Liver (tissue), 9 donors: ENCODE measurements around the gene AKAP7. TPM values are rescaled to one million over a fixed set of nuclear protein-coding genes. Genes with fewer than 3 reads are reported as not detected.

Source experiments
- DNase-seq: peaks from one replicate; pipeline ENCODE4 v3.0.0-alpha.2; 2017; ENCODE audit warnings: low spot score
- H3K27ac ChIP-seq, 2 donors: one replicate each; pipeline ENCODE4 v1.7.0; 2013; ENCODE audit warnings: inconsistent platforms in 2 of 2, low read length in 2 of 2, control low read depth in 1 of 2, low read depth in 1 of 2, mild to moderate bottlenecking in 1 of 2
- H3K27me3 ChIP-seq, 4 donors: one replicate each; pipeline versions ENCODE4 v1.6.1 to v1.7.0; 2013; ENCODE audit warnings: low read length in 3 of 4, inconsistent platforms in 1 of 4, mild to moderate bottlenecking in 1 of 4, moderate library complexity in 1 of 4; ENCODE audit not compliant: control insufficient read depth in 4 of 4, insufficient read depth in 4 of 4
- H3K36me3 ChIP-seq, 4 donors: one replicate each; pipeline versions ENCODE4 v1.6.1 to v1.7.0; 2013; ENCODE audit warnings: low read length in 3 of 4, mild to moderate bottlenecking in 3 of 4, low read depth in 1 of 4, moderate library complexity in 1 of 4; ENCODE audit not compliant: control insufficient read depth in 4 of 4, insufficient read depth in 3 of 4
- H3K4me1 ChIP-seq, 4 donors: one replicate each; pipeline versions ENCODE4 v1.6.1 to v1.7.0; 2013; ENCODE audit warnings: low read length in 3 of 4, mild to moderate bottlenecking in 3 of 4, moderate library complexity in 1 of 4; ENCODE audit not compliant: control insufficient read depth in 4 of 4, insufficient read depth in 4 of 4
- H3K4me3 ChIP-seq, 3 donors: one replicate each; pipeline versions ENCODE4 v1.6.1 to v1.7.0; 2013; ENCODE audit warnings: low read length in 3 of 3, control low read depth in 1 of 3, low read depth in 1 of 3, mild to moderate bottlenecking in 1 of 3
- H3K9ac ChIP-seq, 2 donors: one replicate each; pipeline ENCODE4 v1.7.0; 2013; ENCODE audit warnings: low read length in 2 of 2, mild to moderate bottlenecking in 2 of 2, moderate library complexity in 2 of 2, control low read depth in 1 of 2, low read depth in 1 of 2
- H3K9me3 ChIP-seq, 4 donors: one replicate each; pipeline versions ENCODE4 v1.6.1 to v1.7.0; 2013; ENCODE audit warnings: low read length in 3 of 4; ENCODE audit not compliant: control insufficient read depth in 4 of 4
- EGR1 ChIP-seq, 2 donors: IDR thresholded peaks; 2 replicates each; pipeline ENCODE4 v1.6.1; 2016 to 2018; ENCODE audit warnings: antibody characterized with exemption in 2 of 2, low read depth in 2 of 2
- FOXA1 ChIP-seq: IDR thresholded peaks from 2 replicates; pipeline ENCODE4 v1.6.1; 2016; ENCODE audit warnings: antibody characterized with exemption
- FOXA2 ChIP-seq: IDR thresholded peaks from 2 replicates; pipeline ENCODE4 v1.6.1; 2016; ENCODE audit warnings: antibody characterized with exemption
- GABPA ChIP-seq, 2 donors: IDR thresholded peaks in 1 of 2; conservative IDR thresholded peaks in 1 of 2; 2 replicates each; pipeline ENCODE4 v1.6.1; 2016; ENCODE audit warnings: antibody characterized with exemption in 2 of 2, mild to moderate bottlenecking in 1 of 2, moderate library complexity in 1 of 2
- HNF4A ChIP-seq, 2 donors: conservative IDR thresholded peaks; 2 replicates each; pipeline ENCODE4 v1.6.1; 2016; ENCODE audit warnings: antibody characterized with exemption in 2 of 2, mild to moderate bottlenecking in 2 of 2
- HNF4G ChIP-seq: IDR thresholded peaks from 2 replicates; pipeline ENCODE4 v1.6.1; 2016; ENCODE audit warnings: antibody characterized with exemption
- JUND ChIP-seq, 2 donors: IDR thresholded peaks; 2 replicates each; pipeline ENCODE4 v1.6.1; 2016; ENCODE audit warnings: antibody characterized with exemption in 2 of 2
- NR2F2 ChIP-seq: IDR thresholded peaks from 2 replicates; pipeline ENCODE4 v1.6.1; 2016; ENCODE audit warnings: antibody characterized with exemption
- RAD21 ChIP-seq, 2 donors: IDR thresholded peaks; 2 replicates each; pipeline ENCODE4 v1.6.1; 2016; ENCODE audit warnings: antibody characterized with exemption in 2 of 2, mild to moderate bottlenecking in 2 of 2
- RXRA ChIP-seq, 2 donors: IDR thresholded peaks; 2 replicates each; pipeline ENCODE4 v1.6.1; 2017 to 2018; ENCODE audit warnings: antibody characterized with exemption in 2 of 2, mild to moderate bottlenecking in 1 of 2
- SP1 ChIP-seq: IDR thresholded peaks from 2 replicates; pipeline ENCODE4 v1.6.1; 2018; ENCODE audit warnings: antibody characterized with exemption, mild to moderate bottlenecking
- TAF1 ChIP-seq: conservative IDR thresholded peaks from 2 replicates; pipeline ENCODE4 v1.6.1; 2016; ENCODE audit warnings: antibody characterized with exemption, mild to moderate bottlenecking
- YY1 ChIP-seq: IDR thresholded peaks from 2 replicates; pipeline ENCODE4 v1.6.1; 2016; ENCODE audit warnings: antibody characterized with exemption, mild to moderate bottlenecking
- WGBS: extraction: QIAGEN DNeasy Blood & Tissue Kit; methylation state at CpG from one replicate; pipeline ENCODE4 v1.1.7; 2013; 5-methylcytosine and 5-hydroxymethylcytosine counted together
- polyA plus RNA-seq, 2 donors: library from polyadenylated mRNA; stranded (reverse) in 1 of 2; unstranded in 1 of 2; fragments of 200-250 nt in 1 of 2; fragments of >200 nt in 1 of 2; fragmentation: Nextera tagmentation in 1 of 2; extraction: Ambion mirVana in 1 of 2; gene quantifications; one replicate each; pipeline versions ENCODE4 v1.2.1 to v1.2.3, GENCODE V29; 2013 to 2015
- total RNA-seq, 2 donors: library from RNA; depleted of rRNA; stranded (reverse); fragments of >200 nt; gene quantifications; one replicate each; pipeline ENCODE4 v1.2.3, GENCODE V29; 2014
- TF ChIP-seq, protein P1 (sequence below): IDR thresholded peaks from 2 replicates; pipeline ENCODE4 v1.6.1; 2016; ENCODE audit warnings: antibody characterized with exemption
- TF ChIP-seq, protein P2 (sequence below): fragments of 150-350 bp; IDR thresholded peaks from 2 replicates; pipeline ENCODE4 v1.5.1; 2017; ENCODE audit warnings: improper control_type of control experiment, low read depth, low read length; ENCODE audit not compliant: missing input control
- TF ChIP-seq, protein P3 (sequence below): IDR thresholded peaks from 2 replicates; pipeline ENCODE4 v1.6.1; 2016; ENCODE audit warnings: antibody characterized with exemption, mild to moderate bottlenecking
- TF ChIP-seq, protein P4 (sequence below): IDR thresholded peaks from 2 replicates; pipeline ENCODE4 v1.6.1; 2016; ENCODE audit warnings: antibody characterized with exemption
- donor health status: healthy.
- donor health status: healthy.
- donor health status: healthy.
- donor health status: healthy.
- donor health status: healthy.

Gene AKAP7
- total and polyA plus RNA-seq, 4 donors = 7.9 to 25.4 (median 17.7) TPM

DNA sequence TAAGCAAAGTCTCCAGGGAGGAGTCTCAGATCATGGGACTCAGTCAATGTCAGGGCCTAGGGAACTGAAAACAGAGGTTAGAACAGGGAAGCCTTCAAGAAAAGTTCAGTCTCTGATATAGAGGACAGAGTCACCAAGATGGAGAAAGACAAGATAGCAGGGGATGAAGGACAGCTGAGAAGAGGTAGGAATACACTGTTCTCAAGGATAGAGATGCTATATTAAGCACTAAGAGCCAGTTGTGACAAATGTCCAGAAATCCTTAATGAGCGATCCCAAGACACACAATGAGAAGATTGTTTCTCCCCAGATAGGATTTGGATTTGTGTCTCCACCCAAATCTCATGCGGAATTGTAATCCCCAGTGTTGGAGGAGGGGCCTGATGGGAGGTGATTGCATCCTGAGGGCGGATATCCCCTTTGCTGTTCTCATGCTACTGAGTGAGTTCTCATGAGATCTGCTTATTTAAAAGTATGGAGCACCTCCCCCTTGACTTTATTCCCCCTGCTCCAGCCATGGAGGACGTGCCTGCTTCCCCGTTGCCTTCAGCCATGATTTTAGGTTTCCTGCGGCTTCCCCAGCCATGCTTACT lies 168.2 kb downstream of the AKAP7 start:
- Histone ChIP-seq H3K36me3 (no peaks in the 10 kb centered on the region), H3K9me3 (no peaks in the 10 kb centered on the region), H3K27me3 (no peaks in the 10 kb centered on the region), H3K4me1 (no peaks in the 10 kb centered on the region), H3K4me3 (no peak overlapping the region), H3K27ac (no peak overlapping the region), H3K9ac (no peak overlapping the region)
- TF ChIP-seq RXRA (IDR thresholded peaks at IDR 0.05) (no peak), EGR1 (IDR thresholded peaks at IDR 0.05; ENCODE audit: low read depth in 2 of 2) (no peak), TAF1 (no peak), FOXA2 (no peak), GABPA (IDR thresholded peaks at IDR 0.05 in 1 of 2, conservative IDR thresholded peaks at IDR 0.05 in 1 of 2) (no peak), HNF4A (conservative IDR thresholded peaks at IDR 0.05) (no peak), FOXA1 (no peak), YY1 (no peak), RAD21 (IDR thresholded peaks at IDR 0.05) (no peak), NR2F2 (no peak)
- TF ChIP-seq, protein P1, sequence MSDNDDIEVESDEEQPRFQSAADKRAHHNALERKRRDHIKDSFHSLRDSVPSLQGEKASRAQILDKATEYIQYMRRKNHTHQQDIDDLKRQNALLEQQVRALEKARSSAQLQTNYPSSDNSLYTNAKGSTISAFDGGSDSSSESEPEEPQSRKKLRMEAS = no peak
- TF ChIP-seq, protein P2, sequence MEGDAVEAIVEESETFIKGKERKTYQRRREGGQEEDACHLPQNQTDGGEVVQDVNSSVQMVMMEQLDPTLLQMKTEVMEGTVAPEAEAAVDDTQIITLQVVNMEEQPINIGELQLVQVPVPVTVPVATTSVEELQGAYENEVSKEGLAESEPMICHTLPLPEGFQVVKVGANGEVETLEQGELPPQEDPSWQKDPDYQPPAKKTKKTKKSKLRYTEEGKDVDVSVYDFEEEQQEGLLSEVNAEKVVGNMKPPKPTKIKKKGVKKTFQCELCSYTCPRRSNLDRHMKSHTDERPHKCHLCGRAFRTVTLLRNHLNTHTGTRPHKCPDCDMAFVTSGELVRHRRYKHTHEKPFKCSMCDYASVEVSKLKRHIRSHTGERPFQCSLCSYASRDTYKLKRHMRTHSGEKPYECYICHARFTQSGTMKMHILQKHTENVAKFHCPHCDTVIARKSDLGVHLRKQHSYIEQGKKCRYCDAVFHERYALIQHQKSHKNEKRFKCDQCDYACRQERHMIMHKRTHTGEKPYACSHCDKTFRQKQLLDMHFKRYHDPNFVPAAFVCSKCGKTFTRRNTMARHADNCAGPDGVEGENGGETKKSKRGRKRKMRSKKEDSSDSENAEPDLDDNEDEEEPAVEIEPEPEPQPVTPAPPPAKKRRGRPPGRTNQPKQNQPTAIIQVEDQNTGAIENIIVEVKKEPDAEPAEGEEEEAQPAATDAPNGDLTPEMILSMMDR = no peak
- TF ChIP-seq, protein P3, sequence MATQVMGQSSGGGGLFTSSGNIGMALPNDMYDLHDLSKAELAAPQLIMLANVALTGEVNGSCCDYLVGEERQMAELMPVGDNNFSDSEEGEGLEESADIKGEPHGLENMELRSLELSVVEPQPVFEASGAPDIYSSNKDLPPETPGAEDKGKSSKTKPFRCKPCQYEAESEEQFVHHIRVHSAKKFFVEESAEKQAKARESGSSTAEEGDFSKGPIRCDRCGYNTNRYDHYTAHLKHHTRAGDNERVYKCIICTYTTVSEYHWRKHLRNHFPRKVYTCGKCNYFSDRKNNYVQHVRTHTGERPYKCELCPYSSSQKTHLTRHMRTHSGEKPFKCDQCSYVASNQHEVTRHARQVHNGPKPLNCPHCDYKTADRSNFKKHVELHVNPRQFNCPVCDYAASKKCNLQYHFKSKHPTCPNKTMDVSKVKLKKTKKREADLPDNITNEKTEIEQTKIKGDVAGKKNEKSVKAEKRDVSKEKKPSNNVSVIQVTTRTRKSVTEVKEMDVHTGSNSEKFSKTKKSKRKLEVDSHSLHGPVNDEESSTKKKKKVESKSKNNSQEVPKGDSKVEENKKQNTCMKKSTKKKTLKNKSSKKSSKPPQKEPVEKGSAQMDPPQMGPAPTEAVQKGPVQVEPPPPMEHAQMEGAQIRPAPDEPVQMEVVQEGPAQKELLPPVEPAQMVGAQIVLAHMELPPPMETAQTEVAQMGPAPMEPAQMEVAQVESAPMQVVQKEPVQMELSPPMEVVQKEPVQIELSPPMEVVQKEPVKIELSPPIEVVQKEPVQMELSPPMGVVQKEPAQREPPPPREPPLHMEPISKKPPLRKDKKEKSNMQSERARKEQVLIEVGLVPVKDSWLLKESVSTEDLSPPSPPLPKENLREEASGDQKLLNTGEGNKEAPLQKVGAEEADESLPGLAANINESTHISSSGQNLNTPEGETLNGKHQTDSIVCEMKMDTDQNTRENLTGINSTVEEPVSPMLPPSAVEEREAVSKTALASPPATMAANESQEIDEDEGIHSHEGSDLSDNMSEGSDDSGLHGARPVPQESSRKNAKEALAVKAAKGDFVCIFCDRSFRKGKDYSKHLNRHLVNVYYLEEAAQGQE = no peak
- DNase-seq = no peak
- 92% methylated on average over 6 of the region's 6 CpGs for WGBS

DNA sequence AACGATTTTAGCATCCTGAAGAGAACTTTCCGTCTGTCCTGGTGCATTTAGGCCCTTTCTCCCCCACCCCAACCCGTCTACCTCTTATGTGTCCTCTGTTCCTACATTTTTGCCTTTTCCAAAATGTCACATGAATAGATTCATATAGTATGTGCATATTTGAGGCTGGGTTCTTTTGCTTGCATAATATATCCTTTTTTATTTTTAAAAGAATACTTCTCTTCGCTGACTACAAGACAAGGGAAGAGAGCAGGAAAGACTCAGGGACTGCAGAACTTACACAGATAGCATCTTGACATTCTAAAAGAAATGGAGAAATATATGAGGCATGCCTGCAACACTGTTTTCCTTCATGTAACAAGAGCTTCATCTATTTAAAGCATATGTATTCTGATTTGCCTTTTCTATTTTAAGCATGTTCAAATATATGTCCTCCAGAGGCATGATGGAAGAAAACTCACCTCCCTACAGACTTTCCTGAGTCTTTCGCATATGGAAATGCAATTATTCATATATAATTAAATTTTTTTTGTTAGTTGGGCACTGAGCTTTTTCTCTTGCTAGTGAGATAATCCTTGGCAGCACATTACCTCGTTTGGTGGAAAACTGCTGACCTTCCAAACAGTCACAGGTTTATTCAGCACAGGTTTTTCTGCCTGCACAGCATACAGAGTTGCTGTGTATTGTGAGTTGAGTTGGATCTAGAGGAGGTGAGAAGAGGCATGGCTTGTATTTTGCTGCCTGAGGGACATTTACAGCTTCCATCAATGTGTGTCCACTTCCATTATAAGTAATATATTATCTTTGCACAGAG lies 170.0 kb downstream of the AKAP7 start:
- no peak overlapping the region for H3K27ac ChIP-seq
- H3K4me3 ChIP-seq = no peak overlapping the region
- DNase-seq = no peak
- WGBS = 80% methylated on average over 6 of the region's 6 CpGs
- peaks cover 0 to 7% (median 0%) of the 10 kb centered on the region in 4 donors for H3K9me3 ChIP-seq
- no peak overlapping the region for H3K9ac ChIP-seq
- no peaks in the 10 kb centered on the region for H3K27me3 ChIP-seq
- no peaks in the 10 kb centered on the region for H3K36me3 ChIP-seq
- no peaks in the 10 kb centered on the region for H3K4me1 ChIP-seq
- TF ChIP-seq RXRA (IDR thresholded peaks at IDR 0.05) (no peak), SP1 (no peak), FOXA1 (no peak), HNF4G (no peak), EGR1 (IDR thresholded peaks at IDR 0.05; ENCODE audit: low read depth in 2 of 2) (no peak), HNF4A (conservative IDR thresholded peaks at IDR 0.05) (no peak), GABPA (IDR thresholded peaks at IDR 0.05 in 1 of 2, conservative IDR thresholded peaks at IDR 0.05 in 1 of 2) (no peak), FOXA2 (no peak), TAF1 (no peak), YY1 (no peak), JUND (IDR thresholded peaks at IDR 0.05) (no peak), RAD21 (IDR thresholded peaks at IDR 0.05) (no peak), NR2F2 (no peak)
- TF ChIP-seq, protein P1 = no peak
- TF ChIP-seq, protein P2 = no peak
- TF ChIP-seq, protein P4, sequence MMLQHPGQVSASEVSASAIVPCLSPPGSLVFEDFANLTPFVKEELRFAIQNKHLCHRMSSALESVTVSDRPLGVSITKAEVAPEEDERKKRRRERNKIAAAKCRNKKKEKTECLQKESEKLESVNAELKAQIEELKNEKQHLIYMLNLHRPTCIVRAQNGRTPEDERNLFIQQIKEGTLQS = no peak
- TF ChIP-seq, protein P3 = no peak
